Activated B cell treated with CpG ODN at 0.5 μM for 24 hours (primary cell): ENCODE measurements around the gene ARFGEF2. TPM values are rescaled to one million over a fixed set of nuclear protein-coding genes. Genes with fewer than 3 reads are reported as not detected.

ENCODE experiments used
- ATAC-seq: fragments of 200-7000 bp; cut with Tn5 transposase; one replicate; pipeline ENCODE4 v1.10.0; 2021; ENCODE audit warnings: low read depth, mild to moderate bottlenecking, moderate library complexity
- CTCF ChIA-PET: fragments of 350-600 bp; sonication (Branson Sonifier 250); formaldehyde crosslinking; loops from one replicate; lab custom pipeline; 2021; ENCODE audit warnings: antibody characterized with exemption; lab: Charles Lee
- POLR2A ChIA-PET: fragments of 350-600 bp; sonication (Branson Sonifier 250); formaldehyde crosslinking; loops from one replicate; lab custom pipeline; 2021; ENCODE audit warnings: antibody characterized with exemption; lab: Charles Lee
- DNase-seq: peaks from one replicate; pipeline ENCODE4 v3.0.0; 2022
- H3K27ac Mint-ChIP-seq: one replicate; pipeline ENCODE4 v1.8.0; 2020; ENCODE audit warnings: mixed read lengths
- H3K27me3 Mint-ChIP-seq: one replicate; pipeline ENCODE4 v1.8.0; 2021; ENCODE audit warnings: mixed read lengths
- H3K36me3 Mint-ChIP-seq: one replicate; pipeline ENCODE4 v1.8.0; 2021; ENCODE audit warnings: low read depth, mixed read lengths
- H3K4me1 Mint-ChIP-seq: one replicate; pipeline ENCODE4 v1.8.0; 2021; ENCODE audit warnings: mixed read lengths
- H3K4me3 Mint-ChIP-seq: one replicate; pipeline ENCODE4 v1.8.0; 2020; ENCODE audit warnings: mild to moderate bottlenecking, mixed read lengths
- H3K9me3 Mint-ChIP-seq: one replicate; pipeline ENCODE4 v1.8.0; 2020; ENCODE audit warnings: mixed read lengths
- CTCF ChIP-seq: fragments of 200-600 bp; IDR thresholded peaks from one replicate; pipeline ENCODE4 v1.8.0; 2022; ENCODE audit warnings: antibody characterized with exemption, mild to moderate bottlenecking
- intact Hi-C: fragments of 100-400 bp; cut with micrococcal nuclease; formaldehyde crosslinking; loops from one replicate; pipeline ENCODE4 v1.15.1; 2024
- total RNA-seq: library from RNA; stranded (reverse); gene quantifications from 2 replicates; pipeline ENCODE4 v1.2.3, GENCODE V29; 2022

ARFGEF2 gene
- total RNA-seq, 1 donor from 2014 or later, result 39.0 TPM

GRCh38 chr20:48906221-48906877 lies 15.2 kb upstream of the ARFGEF2 start:
- no peak for ATAC-seq
- no peak overlapping the region for H3K27ac Mint-ChIP-seq
- intact Hi-C loops, result no loop called here
- H3K4me1 Mint-ChIP-seq, result peaks cover 22% of the 10 kb centered on the region
- POLR2A ChIA-PET, result interaction anchor here (0.6 to 1.5 kb wide), 2 partner anchors 15 to 147 kb away, joined by 4 read pairs; partner anchors contain the start of gene ARFGEF2
- no peak for DNase-seq
- no peaks in the 10 kb centered on the region for H3K27me3 Mint-ChIP-seq
- H3K9me3 Mint-ChIP-seq, result peaks cover 4% of the 10 kb centered on the region
- CTCF ChIA-PET, result interaction anchor here (1.2 to 8.1 kb wide), 5 partner anchors 15 to 250 kb away, joined by 3 to 129 read pairs (median 5); partner anchors contain the start of gene ARFGEF2
- no peaks in the 10 kb centered on the region for H3K36me3 Mint-ChIP-seq
- no peak overlapping the region for H3K4me3 Mint-ChIP-seq
- no peak for TF ChIP-seq CTCF

GRCh38 chr20:48908656-48909319 lies 12.7 kb upstream of the ARFGEF2 start:
- no peaks in the 10 kb centered on the region for H3K36me3 Mint-ChIP-seq
- intact Hi-C loops, result no loop called here
- H3K4me1 Mint-ChIP-seq, result peaks cover 45% of the 10 kb centered on the region
- no peak overlapping the region for H3K4me3 Mint-ChIP-seq
- H3K27me3 Mint-ChIP-seq, result no peaks in the 10 kb centered on the region
- ChIA-PET CTCF (interaction anchor here (8.1 kb wide), 1 partner anchor 252 kb away, joined by 129 read pairs; no protein-coding TSS in a partner anchor), POLR2A (interaction anchor here (0.7 to 1.0 kb wide), 2 partner anchors 62 to 129 kb away, joined by 3 to 4 read pairs; no protein-coding TSS in a partner anchor)
- H3K9me3 Mint-ChIP-seq, result peaks cover 4% of the 10 kb centered on the region
- DNase-seq (no peak), ATAC-seq (no peak)
- TF ChIP-seq CTCF, result no peak
- H3K27ac Mint-ChIP-seq, result no peak overlapping the region

- Mint-ChIP-seq H3K4me1 (peaks cover 39% of the 10 kb centered on the region), H3K27me3 (no peaks in the 10 kb centered on the region), H3K36me3 (no peaks in the 10 kb centered on the region), H3K27ac (peak overlapping the region; percentile 18), H3K9me3 (peaks cover 4% of the 10 kb centered on the region), H3K4me3 (no peak overlapping the region)
- CTCF ChIA-PET, result interaction anchor here (8.1 kb wide), 1 partner anchor 253 kb away, joined by 129 read pairs; no protein-coding TSS in a partner anchor
- POLR2A ChIA-PET, result interaction anchor here (0.6 to 1.1 kb wide), 4 partner anchors 14 to 252 kb away, joined by 3 to 9 read pairs (median 4); partner anchors contain the start of gene PREX1
- DNase-seq (no peak), ATAC-seq (no peak)
- intact Hi-C loops, result loop anchor here (5.0 kb wide), 1 partner anchor 188 kb away; no protein-coding TSS in a partner anchor
- TF ChIP-seq CTCF, result no peak
Observed at GRCh38 chr20:48909910-48910309, 11.6 kb upstream of the ARFGEF2 start.

- DNase-seq (no peak), ATAC-seq (no peak)
- ChIA-PET CTCF (interaction anchor here (8.1 kb wide), 1 partner anchor 254 kb away, joined by 129 read pairs; no protein-coding TSS in a partner anchor), POLR2A (interaction anchor here (0.5 to 2.8 kb wide), 6 partner anchors 12 to 253 kb away, joined by 3 to 22 read pairs (median 3); partner anchors contain the start of genes ARFGEF2 and PREX1)
- Mint-ChIP-seq H3K36me3 (no peaks in the 10 kb centered on the region), H3K4me3 (no peak overlapping the region), H3K9me3 (peaks cover 4% of the 10 kb centered on the region), H3K27ac (peak overlapping the region; percentile 47), H3K4me1 (peaks cover 37% of the 10 kb centered on the region), H3K27me3 (no peaks in the 10 kb centered on the region)
- no peak for TF ChIP-seq CTCF
- intact Hi-C loops, result loop anchor here (5.0 kb wide), 1 partner anchor 188 kb away; no protein-coding TSS in a partner anchor
Observed at GRCh38 chr20:48910347-48910781, 11.1 kb upstream of the ARFGEF2 start.
